Spleen (tissue), 7 donors: ENCODE results near the gene RFX3.

Experiments used
- POLR2A ChIP-seq, 3 donors: fragments of 450-650 bp; IDR thresholded peaks; one replicate each; pipeline ENCODE4 v1.5.1; 2017; ENCODE audit warnings: antibody characterized with exemption in 3 of 3, mild to moderate bottlenecking in 1 of 3
- POLR2AphosphoS5 ChIP-seq, 3 donors: sonication (generic); formaldehyde crosslinking; IDR thresholded peaks; one replicate each; pipeline ENCODE4 v1.5.1; 2017; ENCODE audit warnings: antibody characterized with exemption in 3 of 3
- TF ChIP-seq, protein P1 (sequence below), 11 experiments: fragments of 200-600 bp in 7 of 11; fragments of 450-650 bp in 4 of 11; sonication (generic) in 4 of 11; IDR thresholded peaks in 8 of 11; conservative IDR thresholded peaks in 3 of 11; 1 replicate in 7 of 11; 2 replicates in 4 of 11; pipeline versions ENCODE4 v1.4.0 to v1.8.0; 2016 to 2021; ENCODE audit warnings: antibody characterized with exemption in 11 of 11, inconsistent platforms in 4 of 11, mild to moderate bottlenecking in 1 of 11
- donor health status: DM: no; HTN: no; CAD: no; lungs with moderate emphysema.
- donor health status: DM: no; HTN: no; CAD: no.
- donor health status: DM: no; HTN: no; CAD: no.

DNA sequence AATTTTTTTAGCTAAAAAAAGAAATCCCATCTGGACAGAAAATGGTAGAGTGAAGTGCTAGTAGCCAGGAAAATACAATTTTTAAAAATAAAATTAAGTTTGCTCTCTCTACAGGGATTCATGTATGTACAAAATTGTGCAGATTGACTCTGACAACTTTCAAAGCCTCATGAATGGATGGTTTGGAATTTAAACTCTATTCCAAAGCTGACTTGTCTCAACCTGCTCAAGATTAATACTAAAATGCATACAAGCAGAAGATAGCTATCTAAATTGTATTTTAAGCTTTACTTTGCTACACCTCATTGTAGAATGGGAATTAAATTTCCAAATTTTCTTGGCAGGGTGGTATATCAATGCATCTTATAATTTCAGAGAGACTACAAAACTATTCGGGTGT is 257.6 kb downstream of the RFX3 start:
- TF ChIP-seq POLR2A (IDR thresholded peaks at IDR 0.05) (no peak), POLR2AphosphoS5 (IDR thresholded peaks at IDR 0.05) (no peak)
- TF ChIP-seq, protein P1, sequence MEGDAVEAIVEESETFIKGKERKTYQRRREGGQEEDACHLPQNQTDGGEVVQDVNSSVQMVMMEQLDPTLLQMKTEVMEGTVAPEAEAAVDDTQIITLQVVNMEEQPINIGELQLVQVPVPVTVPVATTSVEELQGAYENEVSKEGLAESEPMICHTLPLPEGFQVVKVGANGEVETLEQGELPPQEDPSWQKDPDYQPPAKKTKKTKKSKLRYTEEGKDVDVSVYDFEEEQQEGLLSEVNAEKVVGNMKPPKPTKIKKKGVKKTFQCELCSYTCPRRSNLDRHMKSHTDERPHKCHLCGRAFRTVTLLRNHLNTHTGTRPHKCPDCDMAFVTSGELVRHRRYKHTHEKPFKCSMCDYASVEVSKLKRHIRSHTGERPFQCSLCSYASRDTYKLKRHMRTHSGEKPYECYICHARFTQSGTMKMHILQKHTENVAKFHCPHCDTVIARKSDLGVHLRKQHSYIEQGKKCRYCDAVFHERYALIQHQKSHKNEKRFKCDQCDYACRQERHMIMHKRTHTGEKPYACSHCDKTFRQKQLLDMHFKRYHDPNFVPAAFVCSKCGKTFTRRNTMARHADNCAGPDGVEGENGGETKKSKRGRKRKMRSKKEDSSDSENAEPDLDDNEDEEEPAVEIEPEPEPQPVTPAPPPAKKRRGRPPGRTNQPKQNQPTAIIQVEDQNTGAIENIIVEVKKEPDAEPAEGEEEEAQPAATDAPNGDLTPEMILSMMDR (IDR thresholded peaks at IDR 0.05 in 8 of 11, conservative IDR thresholded peaks at IDR 0.05 in 3 of 11) = no peak
